Measurements from ENCODE around the gene RBM19.

RBM19 gene

GRCh38 chr12:113987261-113988063, 21.3 kb upstream of the RBM19 start:
- DNase-seq: no peak

GRCh38 chr12:113984464-113984863, 18.3 kb upstream of the RBM19 start:
- no peak for DNase-seq

GRCh38 chr12:113983777-113984448, 17.8 kb upstream of the RBM19 start:
- no peak for DNase-seq

- no peak for DNase-seq
Observed at GRCh38 chr12:113983265-113983664, 17.1 kb upstream of the RBM19 start.

GRCh38 chr12:113981876-113982275, 15.8 kb upstream of the RBM19 start:
- no peak for DNase-seq

- no peak for DNase-seq
Observed at GRCh38 chr12:113980537-113981337, 14.6 kb upstream of the RBM19 start.

GRCh38 chr12:113980054-113980453, 13.9 kb upstream of the RBM19 start:
- DNase-seq: no peak

- no peak for DNase-seq
Observed at GRCh38 chr12:113978080-113978479, 12.0 kb upstream of the RBM19 start.

- DNase-seq: no peak
Observed at GRCh38 chr12:113974006-113974405, 7.9 kb upstream of the RBM19 start.

GRCh38 chr12:113973109-113973904, 7.2 kb upstream of the RBM19 start:
- DNase-seq: no peak

- no peak for DNase-seq
Observed at GRCh38 chr12:113971392-113971791, 5.3 kb upstream of the RBM19 start.

- no peak for DNase-seq
Observed at GRCh38 chr12:113970211-113970610, 4.1 kb upstream of the RBM19 start.

- no peak for DNase-seq
Observed at GRCh38 chr12:113967368-113967767, 1.2 kb upstream of the RBM19 start.

- no peak for DNase-seq
Observed at GRCh38 chr12:113962733-113963132, 3.4 kb downstream of the RBM19 start.

GRCh38 chr12:113961921-113962710, 4.0 kb downstream of the RBM19 start:
- no peak for DNase-seq

GRCh38 chr12:113960030-113960429, 6.1 kb downstream of the RBM19 start:
- no peak for DNase-seq

- no peak for DNase-seq
Observed at GRCh38 chr12:113959096-113959495, 7.0 kb downstream of the RBM19 start.

GRCh38 chr12:113958108-113958507, 8.0 kb downstream of the RBM19 start:
- DNase-seq: no peak

GRCh38 chr12:113957627-113958026, 8.5 kb downstream of the RBM19 start:
- no peak for DNase-seq

- no peak for DNase-seq
Observed at GRCh38 chr12:113955109-113955970, 10.8 kb downstream of the RBM19 start.

- no peak for DNase-seq
Observed at GRCh38 chr12:113954547-113954946, 11.6 kb downstream of the RBM19 start.

Data from activated gamma-delta T cell (primary cell).